Measurements from ENCODE around the gene CLPTM1. TPM values are rescaled to one million over a fixed set of nuclear protein-coding genes. Genes with fewer than 3 reads are reported as not detected.
A peak's percentile ranks its signal among the peaks of the same experiment; 100 is the strongest.
"Not testable (repeated sequence)": the region's sequence is repeated elsewhere in the genome, so short reads cannot be mapped to it uniquely, and the experiment has no call there.

CLPTM1 gene
- total RNA-seq, 3 donors from 2014 or later: 98.3 to 125 (median 114) TPM

- Histone ChIP-seq H3K9me3 (no peaks in the 10 kb centered on the region), H3K4me3 (no peak overlapping the region), H3K4me1 (ENCODE audit: low read depth) (no peaks in the 10 kb centered on the region), H3K36me3 (ENCODE audit: low read depth) (no peaks in the 10 kb centered on the region)
- DNase-seq (no peak), ATAC-seq (no peak)
- TF ChIP-seq, protein P1, sequence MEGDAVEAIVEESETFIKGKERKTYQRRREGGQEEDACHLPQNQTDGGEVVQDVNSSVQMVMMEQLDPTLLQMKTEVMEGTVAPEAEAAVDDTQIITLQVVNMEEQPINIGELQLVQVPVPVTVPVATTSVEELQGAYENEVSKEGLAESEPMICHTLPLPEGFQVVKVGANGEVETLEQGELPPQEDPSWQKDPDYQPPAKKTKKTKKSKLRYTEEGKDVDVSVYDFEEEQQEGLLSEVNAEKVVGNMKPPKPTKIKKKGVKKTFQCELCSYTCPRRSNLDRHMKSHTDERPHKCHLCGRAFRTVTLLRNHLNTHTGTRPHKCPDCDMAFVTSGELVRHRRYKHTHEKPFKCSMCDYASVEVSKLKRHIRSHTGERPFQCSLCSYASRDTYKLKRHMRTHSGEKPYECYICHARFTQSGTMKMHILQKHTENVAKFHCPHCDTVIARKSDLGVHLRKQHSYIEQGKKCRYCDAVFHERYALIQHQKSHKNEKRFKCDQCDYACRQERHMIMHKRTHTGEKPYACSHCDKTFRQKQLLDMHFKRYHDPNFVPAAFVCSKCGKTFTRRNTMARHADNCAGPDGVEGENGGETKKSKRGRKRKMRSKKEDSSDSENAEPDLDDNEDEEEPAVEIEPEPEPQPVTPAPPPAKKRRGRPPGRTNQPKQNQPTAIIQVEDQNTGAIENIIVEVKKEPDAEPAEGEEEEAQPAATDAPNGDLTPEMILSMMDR (IDR thresholded peaks at IDR 0.05): no peak
- intact Hi-C loops (cut with DNase I, micrococcal nuclease): no loop called here
Measured at GRCh38 chr19:44993526-44993925, 38.3 kb downstream of the CLPTM1 start.

DNA sequence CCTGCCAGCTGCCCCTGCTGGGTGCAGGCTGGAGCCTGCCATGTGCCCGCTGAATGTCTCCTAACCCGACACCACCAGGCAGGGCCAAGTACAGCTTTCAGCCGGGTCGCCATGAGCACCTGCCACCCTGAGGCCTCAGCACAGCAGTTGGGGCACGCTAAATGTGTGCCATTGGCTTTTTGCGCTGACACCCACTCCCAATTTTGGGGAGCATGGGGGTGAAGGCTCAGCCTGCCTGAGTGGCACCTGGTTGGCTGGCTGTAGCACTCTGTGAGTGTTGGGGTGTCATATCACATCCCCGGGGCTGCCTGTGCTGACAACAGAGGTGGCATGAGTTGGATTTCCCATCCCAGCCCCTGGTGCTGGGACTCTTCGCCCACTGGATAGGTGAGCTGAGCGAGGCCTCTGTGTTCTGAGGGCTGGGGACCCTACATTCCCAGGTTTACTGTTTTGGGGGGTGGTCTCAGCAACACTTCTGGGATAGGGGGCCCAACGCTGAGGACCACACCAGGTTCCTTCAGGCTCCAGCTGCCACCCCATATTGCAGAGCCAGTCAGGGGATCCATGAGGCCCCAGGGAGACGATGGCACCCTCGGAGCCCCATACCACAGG lies 38.9 kb downstream of the CLPTM1 start:
- ATAC-seq (no peak), DNase-seq (no peak)
- TF ChIP-seq, protein P1 (IDR thresholded peaks at IDR 0.05): no peak
- no peaks in the 10 kb centered on the region for H3K9me3 ChIP-seq
- intact Hi-C loops (cut with DNase I, micrococcal nuclease): no loop called here
- H3K4me3 ChIP-seq: no peak overlapping the region
- H3K4me1 ChIP-seq (ENCODE audit: low read depth): no peaks in the 10 kb centered on the region
- H3K36me3 ChIP-seq (ENCODE audit: low read depth): no peaks in the 10 kb centered on the region

DNA sequence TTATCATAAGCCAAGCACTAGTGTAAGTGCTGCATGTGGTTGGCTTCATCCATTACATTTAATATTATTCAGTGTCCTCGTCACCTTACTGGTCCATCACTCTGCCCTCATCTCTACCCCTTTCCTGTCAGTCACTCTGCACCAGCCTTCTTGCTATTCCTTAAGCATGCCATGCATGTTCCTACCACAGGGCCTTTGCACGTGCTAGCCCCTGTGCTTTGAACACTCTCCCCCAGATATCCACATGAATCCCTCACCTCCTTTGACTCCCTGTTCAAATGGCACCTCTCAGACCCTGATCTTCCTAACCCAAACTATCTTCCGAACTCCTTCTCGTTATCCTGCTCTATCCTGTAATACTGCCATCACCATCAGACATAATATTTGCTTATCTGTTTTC lies 42.8 kb downstream of the CLPTM1 start:
- H3K36me3 ChIP-seq (ENCODE audit: low read depth): peaks cover 3% of the 10 kb centered on the region
- peaks cover 12% of the 10 kb centered on the region for H3K4me1 ChIP-seq (ENCODE audit: low read depth)
- TF ChIP-seq, protein P1 (IDR thresholded peaks at IDR 0.05): no peak
- ATAC-seq (no peak), DNase-seq (no peak)
- no peaks in the 10 kb centered on the region for H3K9me3 ChIP-seq
- intact Hi-C loops (cut with DNase I, micrococcal nuclease): no loop called here
- H3K4me3 ChIP-seq: no peak overlapping the region

DNA sequence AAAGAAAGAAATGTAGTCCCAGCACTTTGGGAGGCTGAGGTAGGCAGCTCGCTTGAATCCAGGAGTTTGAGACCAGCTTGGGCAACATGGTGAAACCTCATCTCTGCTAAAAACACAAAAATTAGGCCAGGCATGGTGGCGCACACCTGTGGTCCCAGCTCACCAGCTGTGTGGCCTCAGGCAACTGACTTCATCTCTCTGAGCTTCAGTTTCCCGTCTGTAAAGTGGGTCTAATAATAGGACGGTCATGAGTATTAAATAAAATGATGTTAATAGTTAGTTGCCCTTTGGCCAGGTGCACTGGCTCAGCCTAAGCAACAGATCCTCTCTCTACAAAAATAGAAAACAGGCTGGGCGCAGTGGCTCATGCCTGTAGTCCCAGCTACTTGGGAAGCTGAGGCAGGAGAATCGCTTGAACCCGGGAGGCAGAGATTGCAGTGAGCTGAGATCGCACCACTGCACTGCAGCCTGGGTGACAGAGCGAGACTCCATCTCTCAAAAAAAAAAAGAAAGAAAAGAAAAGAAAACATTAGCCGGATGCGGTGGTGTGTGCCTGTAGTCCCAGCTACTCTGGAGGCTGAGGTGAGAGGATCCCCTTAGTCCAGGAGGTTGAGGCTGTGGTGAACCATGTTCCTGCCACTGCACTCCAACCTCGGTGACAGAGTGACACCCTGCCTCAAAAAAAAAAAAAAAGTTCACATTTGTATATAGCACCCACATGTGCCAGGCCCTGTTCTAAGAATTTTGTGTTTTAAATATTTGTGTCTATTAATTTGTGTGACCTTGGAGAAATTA lies 44.1 kb downstream of the CLPTM1 start:
- H3K4me3 ChIP-seq; H3K36me3 ChIP-seq (ENCODE audit: low read depth); intact Hi-C loops (cut with DNase I, micrococcal nuclease); H3K9me3 ChIP-seq; ATAC-seq; DNase-seq: not testable (repeated sequence)
- peaks cover 15% of the 10 kb centered on the region for H3K4me1 ChIP-seq (ENCODE audit: low read depth)

- H3K4me3 ChIP-seq; H3K36me3 ChIP-seq (ENCODE audit: low read depth); ATAC-seq; intact Hi-C loops (cut with DNase I, micrococcal nuclease); H3K9me3 ChIP-seq: not testable (repeated sequence)
- H3K4me1 ChIP-seq (ENCODE audit: low read depth): peaks cover 19% of the 10 kb centered on the region
- peak in 1 of 3 donors; percentile 30 for DNase-seq
Measured at GRCh38 chr19:45000665-45001064, 45.5 kb downstream of the CLPTM1 start.

- intact Hi-C loops (cut with DNase I, micrococcal nuclease): no loop called here
Measured at GRCh38 chr19:45001087-45001739, 46.0 kb downstream of the CLPTM1 start, which contains the start of gene RELB. RELB (plus strand) TSS chr19:45001464; CDS start chr19:45001580, 116 bp downstream.

More at GRCh38 chr19:45001087-45001739, 46.0 kb downstream of the CLPTM1 start, which contains the start of gene RELB:
- no peaks in the 10 kb centered on the region for H3K9me3 ChIP-seq
- H3K4me3 ChIP-seq: peak within 1 kb of the TSS; percentile 50
- H3K4me1 ChIP-seq (ENCODE audit: low read depth): peaks cover 23% of the 10 kb centered on the region
- peak; percentile 71 for ATAC-seq
- peak; percentile 96 to 99 (median 97) for DNase-seq
- TF ChIP-seq, protein P1 (IDR thresholded peaks at IDR 0.05): no peak
- H3K36me3 ChIP-seq (ENCODE audit: low read depth): peaks cover 3% of the 10 kb centered on the region

All from mucosa of descending colon (tissue), 3 donors.